ENCODE measurements around the gene LRSAM1.

The LRSAM1 gene

GRCh38 chr9:127428348-127428747, 23.0 kb upstream of the LRSAM1 start:
- DNase-seq: no peak

GRCh38 chr9:127430415-127430814, 20.9 kb upstream of the LRSAM1 start:
- DNase-seq: no peak

GRCh38 chr9:127437497-127438264, 13.6 kb upstream of the LRSAM1 start:
- peak; percentile 18 to 45 for DNase-seq

DNA sequence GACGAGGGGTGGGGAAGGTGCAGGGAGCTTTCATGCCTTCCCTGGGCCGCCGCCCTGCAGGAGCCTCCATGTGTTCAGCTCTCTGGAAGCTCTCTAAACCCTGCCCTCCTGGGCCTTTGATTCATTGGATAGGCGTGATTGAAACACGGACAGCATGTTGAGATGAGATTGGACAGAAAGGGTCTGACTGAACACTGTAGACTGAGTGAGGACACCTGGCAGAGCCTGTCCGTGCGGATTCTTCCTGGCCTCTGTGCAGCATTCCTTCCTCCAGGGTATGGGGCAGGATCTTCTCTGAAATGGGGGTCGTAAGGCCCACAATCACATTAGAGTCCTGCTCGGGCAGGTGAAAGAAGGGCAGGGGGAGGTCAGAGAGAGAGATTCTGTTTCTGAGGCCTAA, 12.9 kb upstream of the LRSAM1 start:
- no peak for DNase-seq

- DNase-seq: no peak
Measured at GRCh38 chr9:127444283-127444920, 6.9 kb upstream of the LRSAM1 start.

DNA sequence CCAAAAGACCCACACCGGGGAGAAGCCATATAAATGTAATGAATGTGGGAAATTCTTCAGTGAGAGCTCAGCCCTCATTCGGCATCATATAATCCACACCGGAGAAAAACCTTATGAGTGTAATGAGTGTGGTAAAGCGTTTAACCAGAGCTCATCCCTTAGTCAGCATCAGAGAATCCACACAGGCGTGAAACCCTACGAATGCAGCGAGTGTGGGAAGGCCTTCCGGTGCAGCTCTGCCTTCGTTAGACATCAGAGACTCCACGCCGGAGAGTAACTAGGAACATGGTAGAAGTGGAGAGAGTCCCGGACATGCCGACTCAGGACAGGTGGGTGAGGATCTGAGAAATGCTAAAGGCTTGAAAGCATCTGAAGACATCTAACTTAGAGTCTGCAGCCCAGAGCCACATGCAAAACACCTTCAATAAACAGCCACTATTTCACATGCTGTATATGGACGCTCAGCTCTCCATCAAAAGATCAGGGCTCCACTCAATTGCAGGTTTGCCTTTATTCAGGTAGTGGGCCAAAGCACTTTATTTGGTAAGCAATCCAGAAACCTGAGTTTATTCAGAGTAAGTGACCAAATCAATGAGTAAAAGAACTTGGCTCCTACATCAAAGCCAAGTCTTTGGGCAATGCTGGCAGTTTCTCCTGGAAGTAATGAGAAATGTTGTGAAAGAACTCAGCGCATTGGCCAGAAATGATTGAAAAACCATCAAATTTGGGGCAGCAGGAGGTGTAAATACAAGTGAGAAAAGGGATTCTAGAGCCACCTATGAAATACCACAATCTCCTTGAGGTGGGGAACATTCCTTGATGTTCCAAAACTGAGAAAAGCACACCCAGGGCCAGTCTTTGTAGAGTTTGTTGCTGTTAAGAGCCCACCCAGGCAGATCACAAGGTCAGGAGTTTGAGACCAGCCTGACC, 6.1 kb upstream of the LRSAM1 start:
- no peak for DNase-seq

- no peak for DNase-seq
Measured at GRCh38 chr9:127445851-127446712, 5.2 kb upstream of the LRSAM1 start.

- DNase-seq: no peak
Measured at GRCh38 chr9:127446713-127447415, 4.4 kb upstream of the LRSAM1 start.

DNA sequence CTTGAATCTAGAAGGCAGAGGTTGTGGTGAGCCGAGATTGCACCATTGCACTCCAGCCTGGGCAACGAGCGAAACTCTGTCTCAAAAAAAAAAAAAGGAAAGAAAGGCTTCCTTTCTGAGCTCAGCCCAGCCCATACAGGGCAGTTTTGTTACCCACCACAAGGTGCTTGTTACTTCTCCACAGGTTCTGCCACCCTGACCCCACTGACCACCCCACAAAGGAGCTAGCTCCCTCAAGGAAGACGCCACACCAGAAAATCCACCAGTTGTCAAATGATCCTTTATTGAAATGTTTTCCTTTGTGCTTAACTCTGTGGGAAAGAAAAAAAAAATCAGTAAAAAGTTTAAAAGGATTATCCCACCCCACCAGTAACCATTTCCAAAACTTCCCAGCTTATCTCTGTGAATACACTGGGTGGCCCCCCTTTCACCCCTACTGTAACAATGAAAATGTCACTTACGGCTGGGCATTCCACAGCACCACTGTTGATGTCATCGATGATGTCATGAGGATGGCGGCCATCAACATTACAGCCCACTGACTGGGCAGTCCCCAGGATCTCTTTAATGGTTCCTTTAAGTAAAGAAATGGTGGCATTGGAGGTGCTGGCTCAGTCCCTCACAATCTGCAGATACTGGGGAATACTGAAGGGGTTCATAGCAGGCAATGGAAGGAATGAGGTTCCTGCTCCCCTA, 3.7 kb upstream of the LRSAM1 start:
- DNase-seq: no peak

- DNase-seq: no peak
Measured at GRCh38 chr9:127448112-127448805, 3.1 kb upstream of the LRSAM1 start.

DNA sequence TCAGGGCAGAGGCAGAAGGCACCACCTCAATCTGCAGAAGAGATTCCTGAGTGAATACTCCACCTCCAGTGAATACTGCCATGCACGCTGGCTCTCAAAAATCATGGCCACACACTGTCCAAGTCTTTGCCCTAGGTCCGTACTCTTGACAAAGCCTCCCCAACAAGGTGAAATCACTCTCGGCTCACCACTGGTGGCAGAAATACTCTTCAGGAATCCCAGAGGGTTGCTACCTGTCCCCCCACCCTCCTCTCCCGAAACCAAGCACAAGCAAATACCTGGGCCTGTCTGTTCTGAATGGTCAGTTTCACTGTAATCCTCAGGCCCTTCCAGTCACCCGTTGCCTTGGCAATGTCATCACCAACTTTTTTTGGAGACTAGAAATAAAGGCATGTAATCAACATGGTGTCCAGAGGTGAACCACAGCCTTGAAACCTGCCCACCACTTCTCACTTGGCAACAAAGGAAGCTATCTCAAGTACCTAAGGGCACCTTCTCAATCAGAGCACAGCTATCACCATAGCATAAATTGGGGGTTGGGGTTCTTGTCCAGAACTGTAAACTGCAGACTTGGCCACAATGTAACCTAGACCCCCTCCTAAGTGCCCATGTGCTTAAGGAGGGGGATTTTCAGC, 1.9 kb upstream of the LRSAM1 start:
- DNase-seq: no peak

- DNase-seq: no peak
Measured at GRCh38 chr9:127450243-127450760, 1.0 kb upstream of the LRSAM1 start.

GRCh38 chr9:127451608-127451857, 223 bp downstream of the LRSAM1 start:
- DNase-seq: no peak

GRCh38 chr9:127451858-127452656, 747 bp downstream of the LRSAM1 start:
- DNase-seq: peak; percentile 20 to 55

GRCh38 chr9:127452691-127453090, 1.4 kb downstream of the LRSAM1 start:
- no peak for DNase-seq

- peak; percentile 19 to 39 for DNase-seq
Measured at GRCh38 chr9:127455324-127455992, 4.1 kb downstream of the LRSAM1 start.

GRCh38 chr9:127457191-127457878, 6.0 kb downstream of the LRSAM1 start:
- no peak for DNase-seq

- DNase-seq: no peak
Measured at GRCh38 chr9:127458921-127459320, 7.6 kb downstream of the LRSAM1 start.
